Hepatocyte (in vitro differentiated cells): ENCODE results near the gene SLC44A4.

Source experiments
- EZH2 ChIP-seq: fragments of 200-600 bp; sonication (generic); IDR thresholded peaks from 2 replicates; pipeline ENCODE4 v1.6.1; 2016; ENCODE audit warnings: antibody characterized with exemption, mild to moderate bottlenecking, borderline replicate concordance
- EZH2phosphoT487 ChIP-seq: fragments of 200-600 bp; sonication (generic); IDR thresholded peaks from one replicate; pipeline ENCODE4 v1.6.1; 2018; ENCODE audit warnings: antibody characterized with exemption, mild to moderate bottlenecking, low read depth, moderate library complexity; ENCODE audit not compliant: unreplicated experiment, severe bottlenecking
- TF ChIP-seq, protein P1 (sequence below): fragments of 200-600 bp; sonication (generic); IDR thresholded peaks from 2 replicates; pipeline ENCODE4 v1.5.1; 2016; ENCODE audit warnings: antibody characterized with exemption, mild to moderate bottlenecking; ENCODE audit not compliant: poor library complexity

DNA sequence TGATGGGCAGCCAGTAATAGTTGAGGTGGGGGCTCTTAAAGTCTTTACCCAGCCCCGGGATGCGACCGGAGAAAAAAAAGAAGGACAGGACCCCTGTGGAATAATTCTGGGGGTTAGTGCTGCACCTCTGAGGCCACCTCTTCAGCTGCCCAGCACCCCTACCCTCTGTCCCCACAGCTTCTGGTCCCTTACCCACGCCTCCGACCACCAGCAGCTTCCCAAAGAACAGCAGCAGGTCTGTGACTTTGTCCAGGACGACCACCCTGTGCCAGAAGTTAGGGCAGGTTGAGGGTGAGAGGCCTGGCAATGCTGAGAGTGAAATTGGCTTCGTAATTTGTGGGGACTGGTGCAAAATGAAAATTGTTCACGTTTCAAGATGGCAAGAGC lies 14.0 kb downstream of the SLC44A4 start:
- TF ChIP-seq EZH2phosphoT487 (no peak), EZH2 (no peak)
- TF ChIP-seq, protein P1, sequence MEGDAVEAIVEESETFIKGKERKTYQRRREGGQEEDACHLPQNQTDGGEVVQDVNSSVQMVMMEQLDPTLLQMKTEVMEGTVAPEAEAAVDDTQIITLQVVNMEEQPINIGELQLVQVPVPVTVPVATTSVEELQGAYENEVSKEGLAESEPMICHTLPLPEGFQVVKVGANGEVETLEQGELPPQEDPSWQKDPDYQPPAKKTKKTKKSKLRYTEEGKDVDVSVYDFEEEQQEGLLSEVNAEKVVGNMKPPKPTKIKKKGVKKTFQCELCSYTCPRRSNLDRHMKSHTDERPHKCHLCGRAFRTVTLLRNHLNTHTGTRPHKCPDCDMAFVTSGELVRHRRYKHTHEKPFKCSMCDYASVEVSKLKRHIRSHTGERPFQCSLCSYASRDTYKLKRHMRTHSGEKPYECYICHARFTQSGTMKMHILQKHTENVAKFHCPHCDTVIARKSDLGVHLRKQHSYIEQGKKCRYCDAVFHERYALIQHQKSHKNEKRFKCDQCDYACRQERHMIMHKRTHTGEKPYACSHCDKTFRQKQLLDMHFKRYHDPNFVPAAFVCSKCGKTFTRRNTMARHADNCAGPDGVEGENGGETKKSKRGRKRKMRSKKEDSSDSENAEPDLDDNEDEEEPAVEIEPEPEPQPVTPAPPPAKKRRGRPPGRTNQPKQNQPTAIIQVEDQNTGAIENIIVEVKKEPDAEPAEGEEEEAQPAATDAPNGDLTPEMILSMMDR = no peak
